HEK293 (cell line): ENCODE results near the gene UBR4.
A peak's percentile ranks its signal among the peaks of the same experiment; 100 is the strongest.

Source experiments
- GLIS2 ChIP-seq: fragments of 450-650 bp; formaldehyde crosslinking; IDR thresholded peaks from 2 replicates; pipeline ENCODE4 v1.5.1; 2016; ENCODE audit warnings: missing biosample characterization, missing genetic modification characterization
- IKZF3 ChIP-seq: fragments of 450-650 bp; IDR thresholded peaks from 2 replicates; pipeline ENCODE4 v1.5.0; 2018; ENCODE audit warnings: missing biosample characterization, mild to moderate bottlenecking, missing genetic modification characterization, moderate library complexity
- MYNN ChIP-seq: fragments of 450-650 bp; formaldehyde crosslinking; IDR thresholded peaks from 2 replicates; pipeline ENCODE4 v1.5.1; 2016; ENCODE audit warnings: missing biosample characterization, missing genetic modification characterization, borderline replicate concordance
- SCRT2 ChIP-seq: fragments of 450-650 bp; formaldehyde crosslinking; IDR thresholded peaks from 2 replicates; pipeline ENCODE4 v1.5.1; 2016; ENCODE audit warnings: missing biosample characterization, missing genetic modification characterization
- TCF7L2 ChIP-seq: IDR thresholded peaks from 2 replicates; pipeline ENCODE4 v1.6.1; 2011; ENCODE audit warnings: low read depth, mild to moderate bottlenecking, inconsistent platforms, low read length, moderate library complexity, borderline replicate concordance
- YY2 ChIP-seq: fragments of 450-650 bp; formaldehyde crosslinking; IDR thresholded peaks from 2 replicates; pipeline ENCODE4 v1.5.1; 2016; ENCODE audit warnings: missing biosample characterization, missing genetic modification characterization
- ZFP3 ChIP-seq: fragments of 450-650 bp; formaldehyde crosslinking; IDR thresholded peaks from 2 replicates; pipeline ENCODE4 v1.5.1; 2016; ENCODE audit warnings: low read depth, missing biosample characterization, missing genetic modification characterization
- ZNF114 ChIP-seq: fragments of 450-650 bp; formaldehyde crosslinking; IDR thresholded peaks from 2 replicates; pipeline ENCODE4 v1.5.0; 2017; ENCODE audit warnings: missing biosample characterization, missing genetic modification characterization
- ZNF175 ChIP-seq: fragments of 450-650 bp; formaldehyde crosslinking; IDR thresholded peaks from 2 replicates; pipeline ENCODE4 v1.5.1; 2016; ENCODE audit warnings: missing biosample characterization, missing genetic modification characterization
- ZNF2 ChIP-seq: fragments of 450-650 bp; formaldehyde crosslinking; IDR thresholded peaks from 2 replicates; pipeline ENCODE4 v1.5.1; 2016; ENCODE audit warnings: missing biosample characterization, missing genetic modification characterization
- ZNF24 ChIP-seq: fragments of 450-650 bp; formaldehyde crosslinking; IDR thresholded peaks from 2 replicates; pipeline ENCODE4 v1.5.1; 2016; ENCODE audit warnings: missing biosample characterization, missing genetic modification characterization
- ZNF266 ChIP-seq: fragments of 450-650 bp; formaldehyde crosslinking; IDR thresholded peaks from 2 replicates; pipeline ENCODE4 v1.5.1; 2016; ENCODE audit warnings: missing biosample characterization, missing genetic modification characterization, low read depth
- ZNF311 ChIP-seq: fragments of 450-650 bp; formaldehyde crosslinking; IDR thresholded peaks from 2 replicates; pipeline ENCODE4 v1.5.1; 2017; ENCODE audit warnings: missing biosample characterization, missing genetic modification characterization, borderline replicate concordance
- ZNF335 ChIP-seq: fragments of 450-650 bp; formaldehyde crosslinking; conservative IDR thresholded peaks from 2 replicates; pipeline ENCODE4 v1.5.1; 2016; ENCODE audit warnings: missing biosample characterization, missing genetic modification characterization
- ZNF341 ChIP-seq: fragments of 450-650 bp; formaldehyde crosslinking; IDR thresholded peaks from 2 replicates; pipeline ENCODE4; 2016; ENCODE audit warnings: low read depth, missing biosample characterization, missing genetic modification characterization
- ZNF354C ChIP-seq: fragments of 450-650 bp; formaldehyde crosslinking; IDR thresholded peaks from 2 replicates; pipeline ENCODE4 v1.5.1; 2016; ENCODE audit warnings: missing biosample characterization, missing genetic modification characterization, low read depth, borderline replicate concordance
- ZNF37A ChIP-seq: fragments of 450-650 bp; IDR thresholded peaks from 2 replicates; pipeline ENCODE4 v1.5.1; 2018; ENCODE audit warnings: missing biosample characterization, missing genetic modification characterization
- ZNF416 ChIP-seq: fragments of 450-650 bp; formaldehyde crosslinking; IDR thresholded peaks from 2 replicates; pipeline ENCODE4 v1.5.1; 2016; ENCODE audit warnings: missing biosample characterization, missing genetic modification characterization
- ZNF423 ChIP-seq: fragments of 450-650 bp; formaldehyde crosslinking; IDR thresholded peaks from 2 replicates; pipeline ENCODE4 v1.5.1; 2016; ENCODE audit warnings: missing biosample characterization, missing genetic modification characterization
- ZNF510 ChIP-seq: fragments of 450-650 bp; formaldehyde crosslinking; IDR thresholded peaks from 2 replicates; pipeline ENCODE4 v1.5.1; 2018; ENCODE audit warnings: mild to moderate bottlenecking, missing genetic modification characterization, missing biosample characterization; ENCODE audit not compliant: insufficient replicate concordance
- ZNF530 ChIP-seq: fragments of 450-650 bp; formaldehyde crosslinking; IDR thresholded peaks from 2 replicates; pipeline ENCODE4 v1.5.1; 2016; ENCODE audit warnings: low read depth, missing biosample characterization, missing genetic modification characterization
- ZNF596 ChIP-seq: fragments of 450-650 bp; IDR thresholded peaks from 2 replicates; pipeline ENCODE4 v1.5.0; 2018; ENCODE audit warnings: missing biosample characterization, mild to moderate bottlenecking, missing genetic modification characterization, moderate library complexity
- ZNF610 ChIP-seq: fragments of 450-650 bp; formaldehyde crosslinking; IDR thresholded peaks from 2 replicates; pipeline ENCODE4 v1.5.1; 2016; ENCODE audit warnings: missing biosample characterization, missing genetic modification characterization, borderline replicate concordance
- TF ChIP-seq, protein P1 (sequence below): fragments of 450-650 bp; formaldehyde crosslinking; IDR thresholded peaks from 2 replicates; pipeline ENCODE4 v1.5.1; 2016; ENCODE audit warnings: missing biosample characterization, missing genetic modification characterization
- TF ChIP-seq, protein P2 (sequence below): fragments of 450-650 bp; formaldehyde crosslinking; IDR thresholded peaks from 2 replicates; pipeline ENCODE4 v1.5.1; 2017; ENCODE audit warnings: missing biosample characterization, missing genetic modification characterization
- TF ChIP-seq, protein P3 (sequence below): fragments of 450-650 bp; IDR thresholded peaks from 2 replicates; pipeline ENCODE4 v1.5.1; 2018; ENCODE audit warnings: missing biosample characterization, missing genetic modification characterization
- TF ChIP-seq, protein P4 (sequence below): IDR thresholded peaks from 2 replicates; pipeline ENCODE4 v1.6.1; 2011; ENCODE audit warnings: mild to moderate bottlenecking, low read depth, low read length, borderline replicate concordance
- TF ChIP-seq, protein P5 (sequence below): fragments of 450-650 bp; formaldehyde crosslinking; IDR thresholded peaks from 2 replicates; pipeline ENCODE4 v1.5.1; 2016; ENCODE audit warnings: missing biosample characterization, missing genetic modification characterization
- TF ChIP-seq, protein P6 (sequence below): fragments of 450-650 bp; formaldehyde crosslinking; IDR thresholded peaks from 2 replicates; pipeline ENCODE4 v1.5.1; 2016; ENCODE audit warnings: missing biosample characterization, missing genetic modification characterization
- TF ChIP-seq, protein P7 (sequence below): sonication (generic); formaldehyde crosslinking; IDR thresholded peaks from 2 replicates; pipeline ENCODE4 v1.8.1; 2022; ENCODE audit warnings: mild to moderate bottlenecking, moderate library complexity, missing genetic modification reagents

Gene UBR4

DNA sequence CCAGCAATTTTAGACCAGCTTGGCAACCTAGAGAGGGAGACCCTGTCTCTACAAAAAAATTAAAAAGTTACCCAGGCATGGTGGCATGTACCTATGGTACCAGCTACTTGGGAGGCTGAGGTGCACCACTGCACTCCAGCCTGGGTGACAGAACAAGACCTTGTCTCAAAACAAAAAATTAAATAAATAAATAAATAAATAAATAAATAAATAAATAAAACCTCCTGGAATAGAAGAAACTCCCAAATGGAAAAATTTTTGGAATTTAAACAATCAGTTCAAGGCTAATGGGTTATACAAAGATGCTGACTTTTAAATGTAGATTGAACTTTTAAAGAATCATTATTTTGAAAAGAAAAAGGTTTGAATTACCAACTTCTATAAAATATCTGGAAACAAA is 22.2 kb downstream of the UBR4 start (continued):
- TF ChIP-seq ZNF423 (no peak), ZNF2 (tag by site-specific recombination) (no peak), ZNF114 (tag by site-specific recombination) (no peak), ZFP3 (tag by site-specific recombination) (no peak), ZNF416 (tag by site-specific recombination) (no peak), ZNF24 (tag by site-specific recombination) (peak; percentile 71; the same call in 1 of the 2 replicates), ZNF341 (tag by site-specific recombination) (peak; percentile 28; the same call in 1 of the 2 replicates), ZNF335 (tag by site-specific recombination) (no peak), TCF7L2 (no peak), ZNF530 (tag by site-specific recombination) (0 out of 2 replicates have a peak, but pooled peaks have one; percentile 63), SCRT2 (tag by site-specific recombination) (no peak), YY2 (no peak), ZNF596 (tag by site-specific recombination) (no peak), ZNF37A (tag by site-specific recombination) (no peak), ZNF175 (tag by site-specific recombination) (no peak), GLIS2 (tag by site-specific recombination) (no peak), ZNF610 (no peak), ZNF510 (tag by site-specific recombination) (peak; percentile 92), ZNF266 (tag by site-specific recombination) (peak; percentile 79), ZNF311 (no peak), IKZF3 (tag by site-specific recombination) (no peak), ZNF354C (tag by site-specific recombination) (peak; percentile 96), MYNN (tag by site-specific recombination) (no peak)
- TF ChIP-seq, protein P1, sequence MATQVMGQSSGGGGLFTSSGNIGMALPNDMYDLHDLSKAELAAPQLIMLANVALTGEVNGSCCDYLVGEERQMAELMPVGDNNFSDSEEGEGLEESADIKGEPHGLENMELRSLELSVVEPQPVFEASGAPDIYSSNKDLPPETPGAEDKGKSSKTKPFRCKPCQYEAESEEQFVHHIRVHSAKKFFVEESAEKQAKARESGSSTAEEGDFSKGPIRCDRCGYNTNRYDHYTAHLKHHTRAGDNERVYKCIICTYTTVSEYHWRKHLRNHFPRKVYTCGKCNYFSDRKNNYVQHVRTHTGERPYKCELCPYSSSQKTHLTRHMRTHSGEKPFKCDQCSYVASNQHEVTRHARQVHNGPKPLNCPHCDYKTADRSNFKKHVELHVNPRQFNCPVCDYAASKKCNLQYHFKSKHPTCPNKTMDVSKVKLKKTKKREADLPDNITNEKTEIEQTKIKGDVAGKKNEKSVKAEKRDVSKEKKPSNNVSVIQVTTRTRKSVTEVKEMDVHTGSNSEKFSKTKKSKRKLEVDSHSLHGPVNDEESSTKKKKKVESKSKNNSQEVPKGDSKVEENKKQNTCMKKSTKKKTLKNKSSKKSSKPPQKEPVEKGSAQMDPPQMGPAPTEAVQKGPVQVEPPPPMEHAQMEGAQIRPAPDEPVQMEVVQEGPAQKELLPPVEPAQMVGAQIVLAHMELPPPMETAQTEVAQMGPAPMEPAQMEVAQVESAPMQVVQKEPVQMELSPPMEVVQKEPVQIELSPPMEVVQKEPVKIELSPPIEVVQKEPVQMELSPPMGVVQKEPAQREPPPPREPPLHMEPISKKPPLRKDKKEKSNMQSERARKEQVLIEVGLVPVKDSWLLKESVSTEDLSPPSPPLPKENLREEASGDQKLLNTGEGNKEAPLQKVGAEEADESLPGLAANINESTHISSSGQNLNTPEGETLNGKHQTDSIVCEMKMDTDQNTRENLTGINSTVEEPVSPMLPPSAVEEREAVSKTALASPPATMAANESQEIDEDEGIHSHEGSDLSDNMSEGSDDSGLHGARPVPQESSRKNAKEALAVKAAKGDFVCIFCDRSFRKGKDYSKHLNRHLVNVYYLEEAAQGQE (tag by site-specific recombination): peak; percentile 72
- TF ChIP-seq, protein P2, sequence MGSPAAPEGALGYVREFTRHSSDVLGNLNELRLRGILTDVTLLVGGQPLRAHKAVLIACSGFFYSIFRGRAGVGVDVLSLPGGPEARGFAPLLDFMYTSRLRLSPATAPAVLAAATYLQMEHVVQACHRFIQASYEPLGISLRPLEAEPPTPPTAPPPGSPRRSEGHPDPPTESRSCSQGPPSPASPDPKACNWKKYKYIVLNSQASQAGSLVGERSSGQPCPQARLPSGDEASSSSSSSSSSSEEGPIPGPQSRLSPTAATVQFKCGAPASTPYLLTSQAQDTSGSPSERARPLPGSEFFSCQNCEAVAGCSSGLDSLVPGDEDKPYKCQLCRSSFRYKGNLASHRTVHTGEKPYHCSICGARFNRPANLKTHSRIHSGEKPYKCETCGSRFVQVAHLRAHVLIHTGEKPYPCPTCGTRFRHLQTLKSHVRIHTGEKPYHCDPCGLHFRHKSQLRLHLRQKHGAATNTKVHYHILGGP (tag by site-specific recombination): no peak
- TF ChIP-seq, protein P3, sequence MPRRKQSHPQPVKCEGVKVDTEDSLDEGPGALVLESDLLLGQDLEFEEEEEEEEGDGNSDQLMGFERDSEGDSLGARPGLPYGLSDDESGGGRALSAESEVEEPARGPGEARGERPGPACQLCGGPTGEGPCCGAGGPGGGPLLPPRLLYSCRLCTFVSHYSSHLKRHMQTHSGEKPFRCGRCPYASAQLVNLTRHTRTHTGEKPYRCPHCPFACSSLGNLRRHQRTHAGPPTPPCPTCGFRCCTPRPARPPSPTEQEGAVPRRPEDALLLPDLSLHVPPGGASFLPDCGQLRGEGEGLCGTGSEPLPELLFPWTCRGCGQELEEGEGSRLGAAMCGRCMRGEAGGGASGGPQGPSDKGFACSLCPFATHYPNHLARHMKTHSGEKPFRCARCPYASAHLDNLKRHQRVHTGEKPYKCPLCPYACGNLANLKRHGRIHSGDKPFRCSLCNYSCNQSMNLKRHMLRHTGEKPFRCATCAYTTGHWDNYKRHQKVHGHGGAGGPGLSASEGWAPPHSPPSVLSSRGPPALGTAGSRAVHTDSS (tag by site-specific recombination): no peak
- TF ChIP-seq, protein P4, sequence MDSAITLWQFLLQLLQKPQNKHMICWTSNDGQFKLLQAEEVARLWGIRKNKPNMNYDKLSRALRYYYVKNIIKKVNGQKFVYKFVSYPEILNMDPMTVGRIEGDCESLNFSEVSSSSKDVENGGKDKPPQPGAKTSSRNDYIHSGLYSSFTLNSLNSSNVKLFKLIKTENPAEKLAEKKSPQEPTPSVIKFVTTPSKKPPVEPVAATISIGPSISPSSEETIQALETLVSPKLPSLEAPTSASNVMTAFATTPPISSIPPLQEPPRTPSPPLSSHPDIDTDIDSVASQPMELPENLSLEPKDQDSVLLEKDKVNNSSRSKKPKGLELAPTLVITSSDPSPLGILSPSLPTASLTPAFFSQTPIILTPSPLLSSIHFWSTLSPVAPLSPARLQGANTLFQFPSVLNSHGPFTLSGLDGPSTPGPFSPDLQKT: no peak
- TF ChIP-seq, protein P5, sequence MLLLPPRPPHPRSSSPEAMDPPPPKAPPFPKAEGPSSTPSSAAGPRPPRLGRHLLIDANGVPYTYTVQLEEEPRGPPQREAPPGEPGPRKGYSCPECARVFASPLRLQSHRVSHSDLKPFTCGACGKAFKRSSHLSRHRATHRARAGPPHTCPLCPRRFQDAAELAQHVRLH (tag by site-specific recombination): 0 out of 2 replicates have a peak, but pooled peaks have one; percentile 21
- TF ChIP-seq, protein P6, sequence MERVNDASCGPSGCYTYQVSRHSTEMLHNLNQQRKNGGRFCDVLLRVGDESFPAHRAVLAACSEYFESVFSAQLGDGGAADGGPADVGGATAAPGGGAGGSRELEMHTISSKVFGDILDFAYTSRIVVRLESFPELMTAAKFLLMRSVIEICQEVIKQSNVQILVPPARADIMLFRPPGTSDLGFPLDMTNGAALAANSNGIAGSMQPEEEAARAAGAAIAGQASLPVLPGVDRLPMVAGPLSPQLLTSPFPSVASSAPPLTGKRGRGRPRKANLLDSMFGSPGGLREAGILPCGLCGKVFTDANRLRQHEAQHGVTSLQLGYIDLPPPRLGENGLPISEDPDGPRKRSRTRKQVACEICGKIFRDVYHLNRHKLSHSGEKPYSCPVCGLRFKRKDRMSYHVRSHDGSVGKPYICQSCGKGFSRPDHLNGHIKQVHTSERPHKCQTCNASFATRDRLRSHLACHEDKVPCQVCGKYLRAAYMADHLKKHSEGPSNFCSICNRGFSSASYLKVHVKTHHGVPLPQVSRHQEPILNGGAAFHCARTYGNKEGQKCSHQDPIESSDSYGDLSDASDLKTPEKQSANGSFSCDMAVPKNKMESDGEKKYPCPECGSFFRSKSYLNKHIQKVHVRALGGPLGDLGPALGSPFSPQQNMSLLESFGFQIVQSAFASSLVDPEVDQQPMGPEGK: no peak
- TF ChIP-seq, protein P7, sequence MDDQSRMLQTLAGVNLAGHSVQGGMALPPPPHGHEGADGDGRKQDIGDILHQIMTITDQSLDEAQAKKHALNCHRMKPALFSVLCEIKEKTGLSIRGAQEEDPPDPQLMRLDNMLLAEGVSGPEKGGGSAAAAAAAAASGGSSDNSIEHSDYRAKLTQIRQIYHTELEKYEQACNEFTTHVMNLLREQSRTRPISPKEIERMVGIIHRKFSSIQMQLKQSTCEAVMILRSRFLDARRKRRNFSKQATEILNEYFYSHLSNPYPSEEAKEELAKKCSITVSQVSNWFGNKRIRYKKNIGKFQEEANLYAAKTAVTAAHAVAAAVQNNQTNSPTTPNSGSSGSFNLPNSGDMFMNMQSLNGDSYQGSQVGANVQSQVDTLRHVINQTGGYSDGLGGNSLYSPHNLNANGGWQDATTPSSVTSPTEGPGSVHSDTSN: no peak
